HG03039 (cell line): ENCODE results near the gene RCC2.

Experiments used
- ATAC-seq: cut with Tn5 transposase; IDR thresholded peaks from one replicate; pipeline ENCODE4 v1.9.1; 2021; ENCODE audit warnings: mild to moderate bottlenecking, moderate library complexity; ENCODE audit not compliant: unreplicated experiment

The RCC2 gene

DNA sequence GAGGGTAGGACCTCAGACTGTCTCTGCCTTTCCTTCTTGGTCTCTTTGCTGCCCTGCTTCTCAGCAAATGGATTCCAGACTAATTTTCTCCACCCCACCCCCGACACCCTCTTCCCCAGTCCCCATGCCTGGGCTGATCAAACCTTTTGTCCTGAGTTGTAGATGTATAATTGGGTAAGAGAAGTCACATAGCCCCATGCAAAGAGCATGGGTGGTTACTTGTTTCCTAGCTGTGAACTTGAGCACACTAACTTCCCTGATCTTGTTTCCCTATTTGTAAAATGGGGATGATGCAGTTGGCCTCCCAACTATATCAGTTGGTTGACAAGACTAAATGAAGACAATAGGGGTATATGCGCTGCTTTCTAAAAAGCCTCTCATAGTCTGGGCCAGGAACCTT, 58.3 kb downstream of the RCC2 start:
- ATAC-seq, result no peak

DNA sequence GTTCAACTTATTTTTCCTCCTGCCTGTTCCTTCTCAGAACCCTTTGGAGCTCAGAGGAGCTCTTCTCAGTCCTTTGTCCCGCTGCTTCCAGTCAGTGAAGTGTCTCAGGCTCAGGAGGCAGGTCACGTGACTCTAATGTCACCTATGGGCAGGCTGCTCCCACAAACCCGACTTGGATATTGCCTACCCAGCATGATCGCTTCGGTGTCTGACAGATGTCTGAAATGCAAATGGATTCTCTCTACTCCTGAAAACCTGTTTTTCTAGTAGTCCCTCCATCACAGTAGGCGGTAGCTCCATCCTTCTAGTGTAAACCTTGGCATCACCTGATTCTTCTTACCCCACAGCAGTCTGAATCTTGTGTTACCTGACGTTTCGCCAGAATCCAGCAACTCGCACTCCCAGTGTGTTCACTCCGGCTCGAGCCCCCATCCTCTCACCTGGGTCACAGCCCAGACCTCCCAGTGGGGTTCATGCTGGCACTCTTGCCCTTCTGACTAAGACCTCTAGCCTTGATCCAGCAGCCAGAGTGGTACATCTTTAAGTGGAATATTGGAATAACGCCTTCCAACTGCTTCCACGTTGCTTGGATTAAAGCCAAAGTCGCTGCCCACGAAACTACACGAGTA, 62.0 kb downstream of the RCC2 start:
- ATAC-seq, result no peak

DNA sequence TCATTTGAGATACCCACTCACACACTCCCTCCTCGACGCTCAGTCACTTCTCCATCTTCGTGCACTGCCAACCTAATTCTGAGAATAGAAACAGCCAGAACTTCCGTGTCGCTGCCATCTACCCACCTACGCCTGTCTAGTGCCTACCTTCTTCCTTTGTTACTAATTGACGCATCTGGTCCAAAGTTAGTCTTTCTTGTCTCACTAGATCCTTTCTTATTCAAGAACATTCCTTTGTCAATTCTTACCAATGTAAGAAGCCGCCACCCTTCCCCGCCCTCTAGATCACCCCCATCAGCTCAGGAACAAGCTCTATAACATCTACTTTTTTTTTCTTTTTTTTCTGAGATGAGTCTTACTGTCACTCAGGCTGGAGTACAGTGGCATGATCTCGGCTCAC, 63.8 kb downstream of the RCC2 start:
- ATAC-seq, result no peak

DNA sequence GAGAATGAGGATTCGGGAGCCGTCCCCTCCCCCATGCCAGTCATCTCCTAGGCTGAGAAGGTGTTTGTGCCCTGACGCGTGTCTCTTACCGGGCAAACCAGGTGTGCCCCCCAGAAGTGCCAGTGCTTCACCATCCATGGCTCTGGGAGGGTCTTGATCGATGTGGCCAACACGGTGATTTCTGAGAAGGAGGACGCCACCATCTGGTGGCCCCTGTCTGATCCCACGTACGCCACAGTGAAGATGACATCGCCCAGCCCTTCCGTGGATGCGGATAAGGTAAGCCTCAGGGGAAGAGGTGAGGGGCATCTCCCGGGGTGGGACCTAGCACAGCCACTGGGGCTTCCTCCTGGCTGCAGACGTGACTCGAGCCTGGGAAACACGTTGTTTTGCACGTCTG, 66.5 kb downstream of the RCC2 start:
- no peak for ATAC-seq

DNA sequence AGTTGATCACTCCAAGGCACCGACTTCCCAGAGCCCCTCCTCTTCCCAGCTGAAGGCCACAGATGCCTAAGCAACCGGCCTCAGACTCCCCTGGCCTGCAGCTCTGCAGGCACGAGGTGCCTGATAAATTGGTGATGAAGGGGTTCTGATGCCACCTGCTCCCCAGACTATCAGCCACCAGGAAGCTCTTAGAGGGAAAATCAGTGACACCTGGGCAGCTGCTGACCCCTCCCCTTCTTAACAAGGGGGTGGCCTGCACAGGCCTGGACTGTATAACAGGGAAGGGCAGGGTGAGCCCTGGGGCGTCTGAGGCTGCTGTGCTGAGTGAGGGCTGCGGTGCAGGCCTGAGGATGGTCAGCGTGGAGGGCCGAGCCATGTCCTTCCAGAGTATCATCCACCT, 67.6 kb downstream of the RCC2 start, which contains the start of gene PADI6:
Gene PADI6 (plus strand): TSS at position 301 of the 400 bp plus-strand sequence. CDS start 50 bp downstream, at position 351.
- ATAC-seq, result no peak

DNA sequence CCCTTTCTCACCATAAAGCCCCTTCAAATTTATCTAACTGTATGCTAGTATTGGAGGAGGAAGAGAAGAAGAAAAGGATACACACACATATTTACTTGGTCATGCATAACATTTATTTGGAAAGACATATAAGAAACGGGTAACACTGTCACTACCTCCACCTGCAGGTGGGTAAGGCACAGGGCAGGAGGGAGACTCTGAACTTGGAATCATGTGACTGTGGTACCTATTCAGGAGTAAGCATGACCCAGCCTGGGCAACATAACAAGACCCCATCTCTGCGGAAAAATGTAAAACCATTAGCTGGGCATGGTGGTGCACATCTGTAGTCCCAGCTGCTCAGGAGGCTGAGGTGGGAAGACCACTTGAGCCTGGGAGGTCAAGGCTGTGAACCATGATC, 68.9 kb downstream of the RCC2 start:
- no peak for ATAC-seq

DNA sequence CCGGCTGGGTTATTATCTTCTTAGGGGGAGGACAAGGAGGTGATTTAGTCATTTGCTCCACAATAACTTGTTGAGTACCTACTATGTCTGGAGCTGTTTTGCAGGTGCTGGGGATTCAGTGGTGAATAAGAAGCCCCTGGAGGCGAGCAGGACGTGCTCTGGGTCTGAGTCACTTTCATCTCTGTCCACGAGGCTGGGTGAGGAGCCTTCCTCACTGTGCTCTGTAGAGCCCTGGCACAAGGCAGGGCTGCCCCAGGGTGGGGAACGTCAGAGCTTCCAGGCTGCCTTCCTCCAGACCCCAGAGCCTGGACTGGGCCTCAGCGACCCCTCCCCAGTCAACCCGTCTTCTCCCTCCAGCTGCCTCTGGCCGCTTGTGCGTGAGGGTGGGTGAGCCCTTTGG, 70.0 kb downstream of the RCC2 start:
- ATAC-seq, result no peak

DNA sequence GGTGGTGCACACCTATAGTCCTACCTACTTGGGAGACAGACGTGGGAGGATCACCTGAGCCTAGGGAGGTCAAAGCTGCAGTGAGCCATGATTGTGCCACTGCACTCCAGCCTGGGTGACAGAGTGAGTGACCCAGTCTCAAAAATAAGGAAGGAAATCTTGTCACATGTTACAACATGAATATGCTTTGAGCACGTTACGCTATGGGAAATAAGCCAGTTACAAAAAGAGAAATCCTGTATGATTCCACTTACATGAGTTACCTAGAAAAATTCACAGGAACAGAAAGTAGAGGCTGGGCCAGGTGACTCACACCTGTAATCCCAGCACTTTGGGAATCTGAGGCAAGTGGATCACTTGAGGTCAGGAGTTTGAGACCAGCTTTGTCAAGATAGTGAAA, 74.2 kb downstream of the RCC2 start:
- no peak for ATAC-seq

DNA sequence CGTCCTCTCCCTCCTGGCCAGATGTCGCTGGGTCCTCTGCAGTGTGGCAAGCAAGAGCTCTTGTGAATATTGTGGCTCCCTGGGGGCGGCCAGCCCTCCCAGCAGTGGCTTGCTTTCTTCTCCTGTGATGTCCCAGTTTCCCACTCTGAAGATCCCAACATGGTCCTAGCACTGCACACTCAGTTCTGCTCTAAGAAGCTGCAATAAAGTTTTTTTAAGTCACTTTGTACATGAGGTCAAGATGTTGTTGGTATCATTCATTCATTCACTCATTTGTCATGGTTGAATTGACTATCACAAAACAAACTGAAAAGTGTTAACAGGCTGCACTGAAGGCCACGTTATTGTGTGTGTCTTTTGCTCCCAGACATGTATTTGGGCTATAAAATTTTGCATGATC, 75.7 kb downstream of the RCC2 start:
- no peak for ATAC-seq

DNA sequence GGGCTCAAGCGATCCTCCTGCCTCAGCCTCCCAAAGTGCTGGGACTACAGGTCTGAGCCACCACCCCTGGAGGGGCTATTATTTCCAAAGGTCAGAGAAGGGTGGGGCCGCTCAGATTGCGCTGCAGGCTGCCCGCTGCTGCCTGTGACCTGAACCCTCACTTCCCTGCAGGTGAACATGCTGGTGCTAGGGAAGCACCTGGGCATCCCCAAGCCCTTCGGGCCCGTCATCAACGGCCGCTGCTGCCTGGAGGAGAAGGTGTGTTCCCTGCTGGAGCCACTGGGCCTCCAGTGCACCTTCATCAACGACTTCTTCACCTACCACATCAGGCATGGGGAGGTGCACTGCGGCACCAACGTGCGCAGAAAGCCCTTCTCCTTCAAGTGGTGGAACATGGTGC, 76.1 kb downstream of the RCC2 start:
- no peak for ATAC-seq

DNA sequence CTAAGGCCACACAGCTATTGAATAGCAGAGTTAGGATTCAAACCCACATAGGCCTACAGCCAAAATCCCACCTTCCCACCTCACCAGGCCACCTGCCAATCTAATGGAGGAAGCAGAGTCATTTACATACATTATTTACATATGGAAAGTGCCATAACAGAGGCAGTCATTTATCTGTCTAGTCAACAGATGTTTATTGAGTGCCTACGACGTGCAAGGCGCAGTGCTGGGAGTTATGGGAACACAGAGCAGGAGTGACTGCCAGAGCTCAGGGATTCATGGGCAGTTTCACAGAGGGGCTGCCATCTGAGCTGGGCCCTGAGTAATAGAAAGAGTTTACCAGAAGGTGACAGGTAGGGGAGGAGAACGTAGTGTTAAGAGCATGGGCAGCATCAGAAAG, 77.8 kb downstream of the RCC2 start:
- ATAC-seq, result no peak

DNA sequence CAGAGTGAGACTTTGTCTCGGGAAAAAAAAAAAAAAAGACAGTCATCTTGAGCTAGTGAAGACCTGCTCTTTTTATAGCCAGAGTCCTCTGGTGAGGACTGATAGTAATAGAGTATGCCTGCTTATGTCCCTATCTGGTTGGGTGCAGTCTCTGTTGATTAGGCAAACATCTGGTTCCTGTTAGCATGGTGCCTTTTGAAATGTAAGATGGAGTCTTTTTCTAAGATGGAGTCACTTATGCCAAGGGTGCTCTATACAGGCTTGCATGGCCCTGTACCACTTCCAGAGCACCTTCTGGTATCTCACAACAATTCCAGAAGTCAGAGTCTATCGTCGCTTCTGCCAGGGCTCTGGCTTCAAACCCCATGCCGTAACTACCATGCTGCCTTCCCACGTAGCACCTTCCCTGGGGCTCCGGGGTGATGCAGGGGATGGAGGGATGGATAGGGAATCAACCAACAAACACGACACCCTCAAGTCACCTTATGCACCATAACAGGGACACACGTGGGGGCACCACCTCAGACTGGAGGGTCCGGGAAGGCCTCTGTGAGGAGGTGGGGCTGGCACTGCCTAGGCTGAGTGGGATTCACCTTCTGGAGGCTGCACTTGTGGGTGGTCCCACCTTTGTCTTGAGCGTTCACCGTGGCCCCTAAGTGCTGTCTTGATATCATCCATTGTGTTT, 79.1 kb downstream of the RCC2 start:
- ATAC-seq, result no peak

DNA sequence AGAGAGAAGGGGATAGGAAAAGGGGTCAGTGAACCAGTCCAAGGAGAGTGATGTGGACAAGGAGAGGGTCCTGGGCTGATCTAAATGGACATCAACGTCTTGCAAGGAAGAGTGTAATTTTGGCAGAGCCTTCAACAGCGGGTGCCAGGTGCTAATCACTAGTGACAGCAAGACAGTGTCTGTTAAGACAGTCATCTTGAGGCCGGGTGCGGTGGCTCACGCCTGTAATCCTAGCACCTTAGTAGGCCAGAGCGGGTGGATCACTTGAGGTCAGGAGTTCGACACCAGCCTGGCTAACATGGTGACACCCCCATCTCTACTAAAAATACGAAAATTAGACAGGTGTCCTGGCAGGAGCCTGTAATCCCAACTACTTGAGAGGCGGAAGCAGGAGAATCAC, 79.7 kb downstream of the RCC2 start:
- no peak for ATAC-seq

DNA sequence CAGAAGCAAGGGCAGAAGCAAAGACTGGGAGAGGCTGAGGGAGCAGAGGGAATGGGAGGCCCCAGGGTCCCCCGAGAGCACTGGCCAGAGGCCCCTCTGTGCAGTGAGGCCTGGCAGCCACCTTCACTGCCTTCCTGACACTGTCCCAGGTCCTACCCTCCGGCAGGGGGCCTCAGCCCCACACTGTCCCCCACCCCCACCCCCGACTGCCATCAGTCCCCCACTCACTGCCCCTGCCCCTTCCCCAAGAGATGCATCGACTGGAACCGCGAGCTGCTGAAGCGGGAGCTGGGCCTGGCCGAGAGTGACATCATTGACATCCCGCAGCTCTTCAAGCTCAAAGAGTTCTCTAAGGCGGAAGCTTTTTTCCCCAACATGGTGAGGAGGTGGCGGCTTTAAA, 80.4 kb downstream of the RCC2 start:
- ATAC-seq, result no peak

DNA sequence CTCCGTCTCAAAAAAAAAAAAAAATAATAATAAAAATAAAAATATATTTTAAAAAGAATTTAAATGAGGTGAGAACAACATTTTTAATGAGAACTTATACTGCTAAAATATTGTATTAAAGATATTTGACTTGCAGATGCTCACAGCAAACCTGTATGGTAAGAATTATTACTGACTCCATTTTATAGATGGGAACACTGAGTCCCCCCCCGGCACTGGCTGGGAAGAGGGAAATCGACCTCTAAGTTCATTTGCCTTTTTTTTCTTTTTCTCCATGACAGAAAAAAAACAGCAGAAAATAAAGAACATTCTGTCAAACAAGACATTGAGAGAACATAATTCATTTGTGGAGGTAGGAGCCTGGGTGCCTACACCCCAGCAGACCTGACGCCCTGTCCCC, 80.9 kb downstream of the RCC2 start:
- ATAC-seq, result no peak
